ENCODE measurements around the gene FASTK. TPM values are rescaled to one million over a fixed set of nuclear protein-coding genes. Genes with fewer than 3 reads are reported as not detected.

The FASTK gene
- total RNA-seq, 1 donor from 2014 or later, result 43.9 TPM

GRCh38 chr7:151083071-151083823 lies 2.6 kb upstream of the FASTK start, which contains the start of gene TMUB1:
TMUB1 (minus strand) TSS chr7:151083493; CDS start chr7:151082563, 930 bp downstream.
- peak in 1 of 2 donors; percentile 70 for DNase-seq (ENCODE audit: low read depth in 2 of 2)

GRCh38 chr7:151082141-151083070 lies 1.8 kb upstream of the FASTK start:
- no peak for DNase-seq (ENCODE audit: low read depth in 2 of 2)

GRCh38 chr7:151081170-151082101 lies 827 bp upstream of the FASTK start:
- DNase-seq (ENCODE audit: low read depth in 2 of 2), result peak in 1 of 2 donors; percentile 35

GRCh38 chr7:151080067-151080521 lies 515 bp downstream of the FASTK start:
- peak in 1 of 2 donors; percentile 47 for DNase-seq (ENCODE audit: low read depth in 2 of 2)

GRCh38 chr7:151079199-151079910 lies 1.3 kb downstream of the FASTK start:
- DNase-seq (ENCODE audit: low read depth in 2 of 2), result no peak

GRCh38 chr7:151078233-151079040 lies 2.2 kb downstream of the FASTK start:
- no peak for DNase-seq (ENCODE audit: low read depth in 2 of 2)

- DNase-seq (ENCODE audit: low read depth in 2 of 2), result no peak
These were observed 2.8 kb downstream of the FASTK start for GRCh38 chr7:151077705-151078232.

GRCh38 chr7:151076863-151077704 lies 3.5 kb downstream of the FASTK start:
- peak in 1 of 2 donors; percentile 22 for DNase-seq (ENCODE audit: low read depth in 2 of 2)

- DNase-seq (ENCODE audit: low read depth in 2 of 2), result no peak
These were observed 4.6 kb downstream of the FASTK start for GRCh38 chr7:151075978-151076426.

- no peak for DNase-seq (ENCODE audit: low read depth in 2 of 2)
These were observed 5.0 kb downstream of the FASTK start for GRCh38 chr7:151075662-151075971.

GRCh38 chr7:151074817-151075661 lies 5.6 kb downstream of the FASTK start:
- no peak for DNase-seq (ENCODE audit: low read depth in 2 of 2)

GRCh38 chr7:151073990-151074389 lies 6.6 kb downstream of the FASTK start:
- no peak for DNase-seq (ENCODE audit: low read depth in 2 of 2)

GRCh38 chr7:151071032-151071866 lies 9.4 kb downstream of the FASTK start:
- DNase-seq (ENCODE audit: low read depth in 2 of 2), result no peak

GRCh38 chr7:151070574-151070960 lies 10.0 kb downstream of the FASTK start:
- no peak for DNase-seq (ENCODE audit: low read depth in 2 of 2)

- no peak for DNase-seq (ENCODE audit: low read depth in 2 of 2)
These were observed 10.6 kb downstream of the FASTK start for GRCh38 chr7:151069841-151070573.

Data from dermis microvascular lymphatic vessel endothelial cell (primary cell).